Measurements from ENCODE around the gene NAV2.

Gene NAV2

DNA sequence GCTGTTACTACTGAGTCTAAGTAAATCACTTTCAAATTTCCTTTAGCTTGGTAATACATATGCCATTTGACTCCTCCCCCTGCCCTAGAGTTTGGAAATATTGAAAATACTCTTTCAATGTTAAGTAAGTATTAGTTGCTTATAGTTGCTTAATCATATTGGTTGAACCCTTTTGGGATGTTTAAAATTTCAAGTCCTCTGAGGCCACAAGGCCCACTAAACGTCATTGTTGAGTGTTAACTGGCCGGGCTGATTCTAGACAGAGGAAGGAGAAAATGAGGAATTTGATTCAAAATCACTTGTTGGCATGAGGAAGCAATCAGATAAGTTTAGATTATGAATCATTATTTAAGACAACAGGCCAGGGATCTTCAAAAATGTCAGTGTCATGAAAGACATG, 8.5 kb downstream of the NAV2 start:
- FAIRE-seq, result no peak

DNA sequence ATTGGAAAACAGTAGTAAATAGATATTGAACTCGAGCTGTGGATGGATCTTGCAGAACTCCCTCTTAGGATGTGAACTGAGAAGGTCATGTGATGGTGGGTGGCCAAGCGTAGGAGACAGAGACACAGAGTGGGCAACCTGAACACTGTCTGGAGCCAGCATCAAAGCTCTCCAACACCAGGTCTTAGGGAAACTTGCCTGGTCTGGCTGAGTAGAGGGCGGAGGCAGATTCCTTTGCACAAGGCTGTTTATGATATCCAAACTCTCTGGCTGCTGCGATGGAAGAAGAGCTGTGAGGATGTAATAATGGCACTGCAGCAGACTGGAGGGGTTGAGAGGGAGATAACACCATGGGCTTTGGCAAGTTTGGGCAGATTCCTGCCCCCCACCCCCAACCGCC, 10.1 kb downstream of the NAV2 start:
- FAIRE-seq, result no peak

DNA sequence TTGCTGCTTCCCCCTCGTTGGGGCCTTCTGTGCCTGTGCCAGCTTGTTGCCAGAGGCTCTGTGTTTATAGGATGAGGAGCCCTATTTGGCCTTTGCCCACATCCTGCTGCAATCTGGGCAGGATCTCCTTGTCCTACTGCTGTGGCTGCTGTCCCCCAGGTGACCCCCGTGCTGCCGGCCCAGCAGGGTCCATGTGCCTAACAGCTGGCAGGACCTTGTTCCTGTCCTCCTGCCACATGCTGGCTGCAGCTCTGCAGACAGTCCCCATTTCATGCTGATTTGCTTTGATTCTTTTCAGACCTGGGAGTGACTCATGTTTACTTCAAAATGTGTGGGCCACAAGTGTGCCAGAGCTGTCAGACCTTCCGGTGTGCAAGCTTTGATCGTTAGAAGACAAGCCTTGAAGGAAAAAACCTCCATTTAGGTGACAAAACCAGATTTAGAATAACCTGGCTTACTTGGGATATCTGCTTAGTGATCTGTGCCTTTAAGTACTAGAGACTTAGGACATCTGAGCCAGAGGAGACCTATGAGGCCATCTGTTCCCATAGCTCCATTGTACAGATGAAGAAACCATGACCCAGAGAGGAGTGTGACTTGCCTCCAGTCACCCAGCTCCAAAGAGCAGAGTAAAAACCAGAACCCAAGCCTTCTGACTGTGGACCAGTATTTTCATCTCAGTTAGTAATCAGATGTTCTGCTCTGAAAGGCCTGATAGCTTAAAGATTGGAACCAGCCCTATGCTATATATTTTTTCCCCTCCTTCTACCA, 11.1 kb downstream of the NAV2 start:
- no peak for FAIRE-seq

DNA sequence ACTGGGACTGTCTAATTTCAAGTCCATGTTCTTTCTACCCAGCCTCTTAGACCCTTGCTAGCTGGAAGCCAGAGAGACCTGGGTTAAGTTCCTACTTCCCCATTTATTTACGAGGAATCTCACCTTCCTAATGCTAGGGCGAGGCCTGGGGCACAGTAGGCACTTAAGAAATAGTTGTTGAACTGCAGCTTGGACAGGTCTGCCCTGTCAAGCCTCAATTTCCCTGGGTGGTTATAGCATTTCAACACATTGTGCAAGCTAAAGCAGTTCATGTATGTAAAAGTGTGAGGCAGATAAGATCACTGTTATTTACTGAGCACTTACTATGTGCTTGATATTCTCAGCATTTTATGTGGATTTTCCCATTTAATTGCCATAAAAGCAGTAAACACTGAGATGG, 12.1 kb downstream of the NAV2 start:
- no peak for FAIRE-seq

DNA sequence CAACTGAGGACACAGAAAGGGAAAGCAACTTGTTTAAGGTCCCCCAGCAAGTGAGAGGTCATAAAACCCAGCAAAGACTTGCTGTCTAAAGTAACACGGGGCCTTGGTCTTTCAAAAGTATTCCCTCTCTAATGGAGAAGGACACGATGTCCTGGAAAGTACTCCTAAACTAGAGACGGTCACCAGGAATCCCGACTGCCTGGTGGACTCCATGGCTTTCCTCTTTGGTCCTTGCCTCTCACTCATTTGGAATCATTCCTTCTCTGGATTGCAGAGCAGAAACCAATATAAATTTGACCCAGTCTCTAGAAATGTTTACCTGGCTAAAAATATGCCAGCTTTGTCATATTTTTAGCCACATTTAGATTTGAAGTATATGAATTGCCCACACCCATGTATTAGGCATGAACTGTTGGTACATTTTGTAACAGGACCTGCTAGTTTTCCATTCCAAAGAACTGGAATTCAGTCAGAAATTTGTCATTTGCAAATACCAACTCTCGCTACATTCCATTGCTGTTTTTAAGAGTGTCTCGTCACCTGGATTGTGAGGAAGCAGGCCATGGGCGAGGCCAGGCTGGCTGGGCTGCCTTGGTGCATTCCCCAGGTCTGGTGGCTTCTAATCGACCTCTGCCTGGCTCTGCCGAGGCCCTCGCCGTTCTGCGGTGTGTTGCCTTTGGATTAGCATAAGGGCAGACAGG, 12.9 kb downstream of the NAV2 start:
- FAIRE-seq, result no peak

DNA sequence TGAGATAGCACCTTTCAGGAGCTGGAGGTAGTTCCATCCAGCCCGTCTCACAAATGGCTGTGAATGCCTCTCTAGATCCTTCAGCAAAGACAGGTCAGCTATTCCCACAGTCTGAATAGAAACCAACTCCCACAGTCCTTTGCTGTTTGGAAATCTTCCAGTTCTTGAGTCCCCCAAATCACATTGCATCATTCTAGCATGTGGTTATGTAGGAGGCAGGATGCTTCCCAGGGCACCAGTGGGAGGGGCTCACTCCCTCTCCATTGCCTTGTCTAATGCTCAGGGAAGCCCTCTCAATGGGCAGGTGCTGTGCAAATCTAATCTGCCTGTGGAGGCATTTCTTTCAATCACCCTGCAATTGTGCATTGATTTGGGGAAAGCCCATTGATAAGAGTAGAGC, 14.6 kb downstream of the NAV2 start:
- no peak for FAIRE-seq

DNA sequence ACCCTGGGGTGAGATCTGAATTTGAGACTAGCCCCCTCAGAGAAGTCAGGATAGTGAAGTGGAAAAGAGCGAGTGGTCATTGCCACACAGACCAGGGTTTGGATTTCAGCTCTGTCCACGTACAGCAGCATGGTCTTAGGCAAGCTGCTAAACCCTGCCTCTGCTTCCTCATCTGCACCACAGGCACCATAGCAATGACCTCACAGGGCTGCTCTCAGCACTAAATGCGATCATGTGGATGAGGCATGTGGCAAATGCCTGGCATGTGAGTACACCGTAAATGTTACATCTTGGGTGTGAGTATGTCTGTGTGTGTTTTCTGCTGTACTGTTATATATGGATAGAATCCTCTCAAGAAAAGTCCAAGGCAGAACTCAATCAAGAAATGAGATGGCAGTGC, 15.8 kb downstream of the NAV2 start:
- FAIRE-seq, result no peak

DNA sequence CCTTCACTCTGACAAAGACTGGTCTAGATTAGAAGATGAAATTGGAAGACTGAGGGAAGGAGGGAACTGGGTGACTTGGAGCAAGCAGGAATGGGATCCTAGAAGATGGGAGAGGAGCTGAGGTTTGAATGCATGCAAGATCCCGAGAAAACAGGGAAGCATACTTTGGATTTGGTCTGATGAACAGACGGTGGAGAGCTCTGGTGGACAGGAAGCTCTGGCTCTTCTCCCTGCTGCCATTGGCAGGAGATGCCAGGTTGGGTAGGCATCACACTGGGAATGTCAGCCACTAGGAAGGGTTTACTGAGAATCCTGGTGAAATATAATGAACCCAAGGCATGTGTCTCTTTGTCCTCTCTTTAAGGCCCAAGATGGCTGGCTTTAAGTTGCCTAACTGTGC, 16.5 kb downstream of the NAV2 start:
- no peak for FAIRE-seq

DNA sequence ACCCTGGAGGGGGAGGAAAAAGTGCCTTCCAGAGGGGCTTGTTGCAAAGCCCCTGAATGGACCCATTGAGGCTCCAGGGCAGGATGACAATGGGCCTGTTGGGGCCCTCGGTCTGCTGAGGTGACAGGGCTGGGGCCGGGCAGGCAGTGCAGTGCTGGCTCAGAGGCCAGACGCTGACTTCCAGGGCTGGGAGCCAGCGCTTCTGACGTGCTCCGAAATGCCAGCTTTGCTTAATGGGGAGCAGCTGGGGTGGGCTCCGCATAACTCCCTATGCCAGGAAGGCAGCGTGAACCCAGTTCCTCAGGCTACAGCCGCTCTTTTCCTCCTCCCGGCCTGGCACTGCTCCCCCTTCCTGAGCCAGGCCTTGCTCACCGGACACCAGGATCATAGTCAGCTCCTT, 17.7 kb downstream of the NAV2 start:
- no peak for FAIRE-seq

DNA sequence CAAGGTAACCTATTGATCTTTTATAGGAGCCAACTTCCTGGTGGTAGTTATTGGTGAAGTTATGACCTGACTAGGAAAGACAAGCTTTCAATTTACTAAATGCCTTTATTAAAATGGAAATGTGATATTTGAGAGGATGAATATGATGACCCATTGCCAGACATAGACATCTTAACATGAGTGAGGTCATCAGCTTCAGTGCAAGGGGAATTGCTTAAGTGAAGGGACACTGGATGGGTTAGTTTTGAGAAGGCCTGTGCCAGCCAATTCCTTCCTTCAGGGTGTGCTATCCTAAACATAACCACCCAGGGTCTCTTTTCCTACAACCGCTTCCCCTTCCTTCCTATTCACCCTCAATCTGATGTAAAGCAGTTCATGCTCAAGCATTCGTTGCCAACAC, 21.5 kb downstream of the NAV2 start:
- no peak for FAIRE-seq

DNA sequence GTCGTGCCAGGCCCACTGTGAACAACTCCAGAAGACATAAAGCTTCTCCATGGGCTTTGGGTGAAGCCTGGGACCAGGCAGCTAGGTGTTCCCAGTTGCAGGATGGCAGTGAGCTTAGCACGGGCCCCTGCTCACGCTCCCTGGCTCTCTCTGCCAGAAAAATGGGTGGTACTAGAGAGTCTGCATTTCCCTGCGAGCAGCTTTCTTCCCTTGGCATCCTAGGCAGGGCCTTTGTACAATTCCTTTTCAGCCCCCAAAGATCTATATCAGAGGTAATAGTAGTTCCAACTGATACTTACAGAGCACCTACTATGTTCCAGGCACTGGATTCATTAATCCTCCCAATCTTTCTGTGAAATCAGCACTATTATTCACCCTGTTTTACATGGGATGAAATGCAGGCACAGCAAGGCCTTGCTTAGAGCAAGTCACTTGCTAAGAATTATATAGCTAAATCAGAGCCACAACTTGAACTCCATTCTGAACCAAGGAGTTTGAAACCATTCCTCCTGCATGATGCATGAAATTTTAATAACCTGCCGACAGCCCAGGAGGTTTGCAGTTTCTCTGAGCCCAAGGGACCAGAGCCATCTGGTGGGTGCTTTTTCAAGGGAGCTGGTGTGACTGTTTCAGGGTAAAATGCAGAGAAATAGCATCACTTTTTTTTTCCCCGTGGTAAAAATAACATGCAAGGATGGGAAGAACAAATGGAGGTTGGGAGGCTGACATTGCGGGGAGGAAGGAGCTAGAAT, 22.7 kb downstream of the NAV2 start:
- no peak for FAIRE-seq

DNA sequence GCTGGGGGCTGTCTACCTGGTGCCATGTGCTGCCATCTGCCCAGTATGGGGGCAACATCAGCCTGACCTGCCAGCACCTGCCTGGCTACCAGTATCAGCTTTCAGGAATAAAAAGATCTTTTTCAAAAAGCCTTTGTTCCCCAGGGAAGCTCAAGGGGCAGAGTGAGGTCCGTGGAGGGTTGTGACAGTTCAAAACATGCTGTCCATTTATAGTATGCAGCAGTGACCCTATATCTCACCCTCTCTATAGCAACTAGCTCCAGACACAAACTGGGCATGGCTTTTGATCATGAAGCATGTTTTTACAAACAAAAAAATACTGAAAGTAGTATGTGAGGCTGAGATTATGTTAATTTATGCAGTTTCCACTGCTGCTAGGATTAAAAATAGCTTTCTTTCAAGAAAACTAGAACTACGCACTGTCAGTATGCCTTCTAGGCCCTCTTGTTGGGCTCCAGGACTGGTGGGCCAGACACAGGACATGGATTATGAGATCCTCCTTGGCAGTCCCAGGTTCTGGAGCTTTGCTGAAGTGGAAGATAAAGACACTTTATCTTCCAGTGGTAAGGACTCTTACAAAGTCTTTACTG, 23.4 kb downstream of the NAV2 start:
- no peak for FAIRE-seq

DNA sequence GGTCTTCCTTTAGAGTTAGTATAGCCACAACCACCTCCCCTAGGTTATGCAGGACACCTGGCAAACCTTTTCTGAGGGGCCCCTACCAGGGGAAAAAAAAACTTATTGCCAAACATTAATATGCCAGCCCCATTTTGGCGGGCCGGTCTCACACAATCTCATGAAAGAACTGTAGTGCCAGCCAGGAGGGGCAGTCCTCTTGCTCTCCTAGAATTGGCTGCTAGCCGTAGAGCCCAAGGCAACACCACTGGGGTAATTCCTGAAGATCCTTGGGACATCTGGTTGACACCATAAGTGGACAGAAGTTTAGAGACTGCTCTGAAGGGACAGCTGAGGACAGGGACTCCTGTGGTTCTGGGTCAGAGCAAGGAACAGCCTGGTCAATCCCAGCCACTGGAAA, 24.2 kb downstream of the NAV2 start:
- no peak for FAIRE-seq

DNA sequence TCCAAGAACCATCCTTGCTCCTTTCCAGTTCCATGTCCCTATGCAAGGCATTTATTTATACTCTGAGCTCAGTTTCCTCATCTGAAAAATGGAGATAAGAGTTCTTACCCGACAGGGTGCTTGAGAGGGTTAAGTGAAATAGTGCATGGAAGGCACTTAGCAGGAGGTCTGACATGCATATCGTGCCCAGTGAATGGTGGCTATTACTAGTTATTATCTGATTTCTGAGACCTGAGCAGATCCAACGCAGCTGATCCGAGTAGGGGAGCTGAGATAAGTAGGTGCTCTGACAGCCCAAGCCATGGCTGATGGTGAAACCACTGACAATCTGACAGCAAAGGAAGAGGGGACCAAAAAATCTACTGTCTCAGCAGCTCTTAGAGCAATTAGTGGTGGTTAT, 24.9 kb downstream of the NAV2 start:
- FAIRE-seq, result no peak

DNA sequence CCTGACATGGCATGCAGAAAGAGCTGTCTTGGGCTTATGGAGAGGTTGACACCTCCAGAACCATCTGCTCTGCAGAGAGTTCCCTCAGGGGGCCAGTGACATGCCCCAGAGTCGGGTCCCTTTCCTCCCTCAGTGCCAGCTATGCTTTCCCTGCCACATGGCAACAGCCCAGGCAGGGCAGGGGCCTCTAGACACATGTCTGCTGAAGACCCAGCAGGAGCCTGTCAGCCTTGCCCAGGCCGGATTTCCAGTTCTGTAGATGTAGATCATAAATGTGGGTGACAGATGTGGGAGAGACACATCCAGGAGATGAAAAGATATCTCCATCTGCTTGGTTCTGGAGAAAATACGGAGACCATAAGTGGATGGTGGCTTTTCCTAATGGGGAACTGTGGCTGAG, 25.5 kb downstream of the NAV2 start:
- no peak for FAIRE-seq

DNA sequence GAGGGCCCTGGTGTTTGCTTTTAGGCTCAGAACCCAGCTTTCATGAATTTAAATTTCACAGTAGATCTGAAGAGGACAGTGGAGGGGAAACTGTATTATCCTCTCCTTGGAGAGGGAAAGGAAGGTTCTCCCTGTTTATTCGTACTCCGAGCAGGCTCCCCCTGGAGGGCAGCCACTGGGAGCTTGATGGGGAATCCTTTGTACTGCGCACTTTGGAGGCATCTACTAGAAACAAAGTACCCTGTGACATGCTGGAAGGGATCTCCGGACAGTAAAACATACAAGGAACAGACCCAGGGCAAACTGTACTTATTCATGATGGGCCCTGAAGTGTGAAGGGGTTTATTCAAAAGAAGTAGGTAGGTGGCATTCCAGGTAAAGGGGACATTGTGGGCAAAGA, 27.2 kb downstream of the NAV2 start:
- no peak for FAIRE-seq

DNA sequence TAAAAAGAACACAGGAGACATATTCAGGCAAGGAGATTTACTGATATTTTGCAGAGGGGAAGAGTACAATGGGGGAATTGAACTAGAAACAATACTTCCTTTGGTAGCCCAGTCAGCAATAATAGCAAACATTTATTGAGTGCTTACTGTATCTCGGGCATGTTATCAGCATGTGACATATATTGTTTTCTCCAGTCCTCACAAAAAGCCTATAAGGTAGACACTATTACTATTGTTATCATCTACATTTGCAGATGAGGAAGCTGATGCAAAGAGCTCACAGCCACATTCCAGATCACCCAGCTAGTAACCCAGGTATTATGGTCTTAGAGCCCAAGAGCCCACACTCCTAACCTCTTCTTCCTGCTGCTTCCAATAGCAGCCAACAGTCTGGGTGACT, 27.9 kb downstream of the NAV2 start:
- FAIRE-seq, result no peak

DNA sequence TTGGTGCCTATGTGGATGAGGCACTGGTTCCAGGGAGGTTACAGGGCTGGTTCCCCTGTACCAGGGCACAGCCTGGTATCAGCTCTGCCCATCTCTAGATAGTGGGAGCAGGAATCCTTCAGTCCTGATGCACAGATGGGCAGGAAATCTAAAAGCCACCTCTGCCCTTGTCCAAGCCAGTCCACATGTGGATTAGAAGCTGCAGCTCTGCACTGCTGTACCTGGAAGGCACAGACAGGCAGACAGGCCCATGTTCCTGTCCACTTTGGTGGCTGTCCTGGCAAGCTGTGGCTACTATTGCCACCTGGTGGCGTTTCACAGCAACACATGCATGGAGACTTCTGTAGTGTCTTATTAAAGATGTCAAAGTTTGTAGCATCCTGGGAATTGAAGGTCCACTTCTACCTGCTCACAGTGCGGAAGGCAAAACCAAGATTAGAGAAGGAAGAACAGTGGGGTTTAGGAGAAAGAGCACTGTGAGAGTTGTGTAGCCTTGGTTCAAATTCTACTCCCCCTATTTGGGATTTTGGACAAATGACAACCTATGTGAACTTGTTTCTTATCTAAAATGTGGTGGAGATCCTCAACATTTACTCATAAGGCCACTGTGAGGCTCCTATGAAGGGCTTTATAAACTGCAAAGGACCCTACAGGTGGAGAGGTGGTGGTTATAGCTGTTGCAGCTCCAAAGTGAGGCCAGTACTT, 30.1 kb downstream of the NAV2 start:
- no peak for FAIRE-seq

DNA sequence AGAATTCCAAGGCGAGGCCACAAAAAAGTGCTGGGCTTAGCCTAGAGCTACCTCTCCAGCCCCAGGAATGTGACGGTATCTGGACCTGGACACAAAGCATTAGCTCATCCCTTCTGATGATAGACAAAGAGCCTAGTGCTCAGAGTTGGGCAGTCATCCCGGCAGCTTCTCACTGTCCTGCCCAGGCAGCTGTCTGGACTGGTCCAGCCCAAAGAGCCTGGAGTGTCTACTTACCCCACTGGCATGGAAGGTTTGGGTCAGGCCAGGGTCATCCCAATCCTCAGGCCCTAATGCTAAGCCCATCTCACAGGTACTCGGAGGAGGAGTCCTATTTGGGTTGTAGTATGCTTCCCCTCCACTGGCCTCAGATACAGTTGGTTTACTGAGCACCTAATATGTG, 31.0 kb downstream of the NAV2 start:
- no peak for FAIRE-seq

DNA sequence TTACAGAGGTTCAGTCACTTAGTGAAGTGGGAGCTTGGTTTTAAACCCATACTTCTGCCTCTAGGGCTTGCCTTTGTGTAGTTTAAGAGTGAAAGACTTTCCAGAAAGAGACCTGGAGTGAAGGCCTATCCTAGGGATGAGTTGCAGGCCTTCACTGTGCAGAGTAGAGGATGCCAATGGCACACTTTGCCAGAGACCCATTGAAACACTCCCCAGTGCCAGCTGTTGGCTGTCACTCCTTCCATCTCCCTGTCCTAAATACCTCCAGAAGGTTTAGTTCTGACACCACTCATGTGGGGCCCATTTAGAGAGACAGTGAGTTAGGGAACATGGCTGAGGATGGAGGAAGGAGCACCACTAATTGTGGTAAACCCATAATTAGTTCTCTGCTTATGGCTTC, 31.5 kb downstream of the NAV2 start:
- FAIRE-seq, result no peak

DNA sequence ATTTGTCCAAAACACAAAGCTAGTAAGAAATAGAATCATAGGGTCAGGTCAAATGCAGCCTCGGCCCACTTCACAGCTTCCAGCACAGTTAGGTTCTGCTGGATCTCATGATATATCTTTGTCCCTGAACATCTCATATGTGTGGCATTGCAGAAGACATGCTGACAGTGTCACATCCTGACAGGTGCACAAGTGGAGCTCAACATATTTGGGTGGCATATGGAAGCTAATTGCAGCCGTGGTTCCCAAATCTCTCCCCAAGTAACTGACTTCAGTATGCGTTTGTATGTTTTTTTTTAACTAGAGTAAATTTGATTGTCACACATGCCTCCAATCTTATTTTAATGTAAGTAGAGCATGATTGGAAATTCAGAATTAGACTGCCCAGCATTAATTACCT, 33.4 kb downstream of the NAV2 start:
- no peak for FAIRE-seq

DNA sequence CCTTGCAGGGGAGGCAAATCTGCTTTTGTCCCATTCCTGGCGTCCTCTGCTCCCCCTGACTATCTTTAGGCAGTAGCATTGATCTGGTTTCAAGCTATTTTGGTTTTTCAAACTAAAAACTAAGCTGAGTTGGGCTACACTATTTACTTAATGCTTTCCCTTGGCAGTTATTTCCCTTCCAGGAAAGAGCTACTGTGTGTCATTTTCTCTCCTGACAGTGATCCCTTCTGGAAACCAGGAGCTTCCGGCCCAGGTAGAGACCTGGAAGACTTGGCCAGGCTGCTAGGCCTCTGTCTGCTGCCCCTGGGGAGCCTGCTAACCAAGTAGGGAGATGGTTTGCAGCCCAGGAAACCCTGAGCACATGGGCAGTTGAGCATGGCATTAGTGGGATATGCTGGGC, 35.0 kb downstream of the NAV2 start:
- no peak for FAIRE-seq

DNA sequence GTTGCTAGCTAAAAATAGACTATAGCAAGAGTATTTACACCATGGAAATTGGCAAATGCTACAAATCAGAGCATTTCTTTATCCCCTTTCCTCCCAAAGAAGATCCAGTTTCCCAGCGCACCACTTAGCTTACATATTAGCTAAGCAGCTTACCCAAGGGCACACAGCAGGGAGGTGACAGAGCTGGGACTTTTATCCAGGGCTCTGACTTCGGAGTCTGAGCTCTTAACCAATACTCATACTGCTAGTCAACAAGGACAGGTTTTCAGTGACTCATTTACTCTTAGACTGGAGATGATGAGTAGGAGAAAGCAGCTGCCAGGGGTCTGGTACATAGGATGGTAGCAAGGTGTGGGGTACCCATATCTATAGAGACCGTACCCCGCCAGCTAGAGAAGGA, 38.4 kb downstream of the NAV2 start:
- FAIRE-seq, result no peak
